ENCODE measurements around the gene ELOVL6.
A peak's percentile ranks its signal among the peaks of the same experiment; 100 is the strongest.

The ELOVL6 gene

DNA sequence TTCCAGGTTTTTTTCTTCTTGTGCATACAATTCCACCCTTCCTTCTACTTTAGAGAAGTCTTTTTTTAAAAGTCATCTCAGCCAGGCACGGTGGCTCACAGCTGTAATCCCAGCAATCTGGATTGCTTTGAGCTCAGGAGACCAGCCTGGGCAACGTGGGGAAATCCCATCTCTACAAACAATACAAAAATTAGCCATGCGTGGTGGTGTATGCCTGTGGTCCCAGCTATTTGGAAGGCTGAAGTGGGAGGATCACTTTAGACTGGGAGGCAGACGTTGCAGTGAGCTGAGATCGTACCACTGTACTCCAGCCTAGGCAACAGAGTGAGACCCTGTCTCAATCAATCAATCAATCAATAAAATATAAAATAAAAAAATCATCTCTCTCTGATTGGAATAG lies 14.8 kb downstream of the ELOVL6 start:
- no peak overlapping the region for H3K9ac ChIP-seq
- H3K4me2 ChIP-seq, result peak overlapping the region; percentile 65
- peaks cover 51% of the 10 kb centered on the region for H3K36me3 ChIP-seq
- H3K27ac ChIP-seq, result no peak overlapping the region
- no peak for TF ChIP-seq Cebpa-rat (IDR thresholded peaks at IDR 0.05)
- H3K4me3 ChIP-seq, result no peak overlapping the region
- H3K9me3 ChIP-seq, result no peaks in the 10 kb centered on the region
- H3K4me1 ChIP-seq, result peaks cover 25% of the 10 kb centered on the region
- H4K20me1 ChIP-seq, result peaks cover 22% of the 10 kb centered on the region
- H3K27me3 ChIP-seq, result no peaks in the 10 kb centered on the region

- Histone ChIP-seq H3K4me2 (peak overlapping the region; percentile 65), H3K4me3 (no peak overlapping the region), H3K27ac (no peak overlapping the region), H4K20me1 (peaks cover 22% of the 10 kb centered on the region), H3K9ac (no peak overlapping the region), H3K4me1 (peaks cover 25% of the 10 kb centered on the region), H3K27me3 (no peaks in the 10 kb centered on the region), H3K9me3 (no peaks in the 10 kb centered on the region), H3K36me3 (peaks cover 51% of the 10 kb centered on the region)
- no peak for TF ChIP-seq Cebpa-rat (IDR thresholded peaks at IDR 0.05)
Measured at GRCh38 chr4:110183058-110183457, 15.4 kb downstream of the ELOVL6 start.

DNA sequence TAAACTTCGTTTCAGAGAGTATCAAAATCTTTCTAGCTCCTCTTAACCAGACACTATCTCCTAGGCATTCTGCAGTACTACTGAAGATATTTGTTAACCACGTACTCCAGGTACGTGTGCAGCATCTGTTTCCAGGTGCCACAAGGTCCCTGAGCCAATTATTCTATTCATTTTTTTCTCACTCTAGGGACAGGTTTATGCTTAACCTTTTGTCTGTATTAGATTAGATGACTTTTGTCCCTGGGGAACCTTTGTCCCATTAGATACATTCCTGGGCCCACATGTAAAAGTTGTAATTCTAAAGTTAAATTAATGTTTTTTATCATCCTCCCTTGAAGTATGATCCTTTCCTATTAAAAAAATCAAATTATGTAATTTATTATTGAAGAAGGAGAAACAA lies 16.5 kb downstream of the ELOVL6 start:
- Histone ChIP-seq H3K4me3 (no peak overlapping the region), H3K4me1 (peaks cover 25% of the 10 kb centered on the region), H4K20me1 (peaks cover 22% of the 10 kb centered on the region), H3K36me3 (peaks cover 57% of the 10 kb centered on the region), H3K9me3 (no peaks in the 10 kb centered on the region), H3K27ac (no peak overlapping the region), H3K9ac (no peak overlapping the region), H3K4me2 (no peak overlapping the region), H3K27me3 (no peaks in the 10 kb centered on the region)
- TF ChIP-seq Cebpa-rat (IDR thresholded peaks at IDR 0.05), result no peak

DNA sequence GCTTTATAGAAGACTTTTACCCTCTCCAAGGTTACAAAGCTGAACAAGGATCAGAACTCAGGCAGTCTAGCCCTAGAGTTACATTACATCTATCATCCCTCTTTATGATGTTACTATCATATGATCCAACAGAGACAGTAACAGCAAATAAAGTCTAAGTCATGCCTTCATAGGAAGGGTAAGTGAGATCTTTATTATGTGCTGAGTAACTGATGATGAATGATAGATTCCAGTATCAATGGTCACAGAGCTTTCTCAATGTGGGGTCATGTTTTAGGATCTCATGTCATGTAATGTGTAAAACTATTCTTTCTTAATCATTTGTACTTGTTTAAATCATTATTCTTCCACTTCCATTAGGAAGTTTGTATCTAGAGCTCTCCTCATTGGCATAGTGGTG lies 22.8 kb downstream of the ELOVL6 start:
- Histone ChIP-seq H3K4me1 (no peaks in the 10 kb centered on the region), H3K27ac (no peak overlapping the region), H3K4me2 (no peak overlapping the region), H3K36me3 (peaks cover 71% of the 10 kb centered on the region), H3K27me3 (no peaks in the 10 kb centered on the region), H4K20me1 (no peaks in the 10 kb centered on the region), H3K9ac (no peak overlapping the region), H3K4me3 (no peak overlapping the region), H3K9me3 (no peaks in the 10 kb centered on the region)
- no peak for TF ChIP-seq Cebpa-rat (IDR thresholded peaks at IDR 0.05)

- no peak for TF ChIP-seq Cebpa-rat (IDR thresholded peaks at IDR 0.05)
- no peaks in the 10 kb centered on the region for H4K20me1 ChIP-seq
- no peaks in the 10 kb centered on the region for H3K4me1 ChIP-seq
- H3K9me3 ChIP-seq, result no peaks in the 10 kb centered on the region
- no peak overlapping the region for H3K4me2 ChIP-seq
- H3K36me3 ChIP-seq, result peaks cover 68% of the 10 kb centered on the region
- H3K9ac ChIP-seq, result no peak overlapping the region
- no peaks in the 10 kb centered on the region for H3K27me3 ChIP-seq
- H3K27ac ChIP-seq, result no peak overlapping the region
- H3K4me3 ChIP-seq, result no peak overlapping the region
Measured at GRCh38 chr4:110172972-110173371, 25.4 kb downstream of the ELOVL6 start.

DNA sequence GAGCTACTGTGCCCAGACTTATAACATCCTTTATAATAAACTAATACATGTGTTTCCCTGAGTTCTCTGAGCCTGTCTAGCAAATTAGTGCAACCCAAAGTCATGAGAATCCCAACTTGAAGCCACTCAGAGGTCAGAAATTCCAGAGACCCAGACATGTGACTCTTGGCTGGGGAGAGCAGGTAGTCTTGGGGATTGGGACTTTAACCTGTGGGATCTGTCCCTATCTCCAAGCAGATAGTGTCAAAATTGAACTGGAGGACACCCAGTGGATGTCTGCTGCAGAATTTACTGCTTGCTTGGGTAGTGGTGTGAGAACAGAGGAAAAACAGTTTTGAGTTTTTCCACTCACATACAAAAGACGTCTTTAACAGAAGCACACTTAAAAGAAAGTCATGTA lies 26.4 kb downstream of the ELOVL6 start:
- Histone ChIP-seq H3K27me3 (no peaks in the 10 kb centered on the region), H3K9ac (no peak overlapping the region), H3K27ac (no peak overlapping the region), H3K4me2 (no peak overlapping the region), H3K36me3 (peaks cover 63% of the 10 kb centered on the region), H3K4me1 (no peaks in the 10 kb centered on the region), H3K9me3 (no peaks in the 10 kb centered on the region), H3K4me3 (no peak overlapping the region), H4K20me1 (no peaks in the 10 kb centered on the region)
- TF ChIP-seq Cebpa-rat (IDR thresholded peaks at IDR 0.05), result no peak

GRCh38 chr4:110170861-110171260 lies 27.6 kb downstream of the ELOVL6 start:
- H3K36me3 ChIP-seq, result peaks cover 61% of the 10 kb centered on the region
- H3K9ac ChIP-seq, result no peak overlapping the region
- H3K27me3 ChIP-seq, result no peaks in the 10 kb centered on the region
- peaks cover 7% of the 10 kb centered on the region for H3K4me1 ChIP-seq
- no peak overlapping the region for H3K4me2 ChIP-seq
- H4K20me1 ChIP-seq, result no peaks in the 10 kb centered on the region
- H3K27ac ChIP-seq, result no peak overlapping the region
- H3K4me3 ChIP-seq, result no peak overlapping the region
- TF ChIP-seq Cebpa-rat (IDR thresholded peaks at IDR 0.05), result no peak
- H3K9me3 ChIP-seq, result no peaks in the 10 kb centered on the region

- peak overlapping the region; percentile 47 for H3K4me2 ChIP-seq
Measured at GRCh38 chr4:110165382-110166286, 32.8 kb downstream of the ELOVL6 start.

GRCh38 chr4:110164856-110165255 lies 33.6 kb downstream of the ELOVL6 start:
- peaks cover 21% of the 10 kb centered on the region for H3K4me1 ChIP-seq
- H3K27ac ChIP-seq, result peak overlapping the region; percentile 28; the same call in 1 of the 2 replicates
- no peaks in the 10 kb centered on the region for H3K27me3 ChIP-seq
- H3K9ac ChIP-seq, result no peak overlapping the region
- H3K4me3 ChIP-seq, result no peak overlapping the region
- peak overlapping the region; percentile 47 for H3K4me2 ChIP-seq
- H3K36me3 ChIP-seq, result peaks cover 54% of the 10 kb centered on the region
- no peak for TF ChIP-seq Cebpa-rat (IDR thresholded peaks at IDR 0.05)
- no peaks in the 10 kb centered on the region for H4K20me1 ChIP-seq
- peaks cover 7% of the 10 kb centered on the region; the same call in 1 of the 2 replicates for H3K9me3 ChIP-seq

More at GRCh38 chr4:110165382-110166286, 32.8 kb downstream of the ELOVL6 start:
- H3K9me3 ChIP-seq, result peaks cover 7% of the 10 kb centered on the region; the same call in 1 of the 2 replicates
- TF ChIP-seq Cebpa-rat (IDR thresholded peaks at IDR 0.05), result no peak
- H3K4me1 ChIP-seq, result peaks cover 18% of the 10 kb centered on the region
- H3K4me3 ChIP-seq, result no peak overlapping the region
- no peaks in the 10 kb centered on the region for H3K27me3 ChIP-seq
- peak overlapping the region; percentile 28 for H3K27ac ChIP-seq
- peaks cover 56% of the 10 kb centered on the region for H3K36me3 ChIP-seq
- no peak overlapping the region for H3K9ac ChIP-seq
- no peaks in the 10 kb centered on the region for H4K20me1 ChIP-seq

DNA sequence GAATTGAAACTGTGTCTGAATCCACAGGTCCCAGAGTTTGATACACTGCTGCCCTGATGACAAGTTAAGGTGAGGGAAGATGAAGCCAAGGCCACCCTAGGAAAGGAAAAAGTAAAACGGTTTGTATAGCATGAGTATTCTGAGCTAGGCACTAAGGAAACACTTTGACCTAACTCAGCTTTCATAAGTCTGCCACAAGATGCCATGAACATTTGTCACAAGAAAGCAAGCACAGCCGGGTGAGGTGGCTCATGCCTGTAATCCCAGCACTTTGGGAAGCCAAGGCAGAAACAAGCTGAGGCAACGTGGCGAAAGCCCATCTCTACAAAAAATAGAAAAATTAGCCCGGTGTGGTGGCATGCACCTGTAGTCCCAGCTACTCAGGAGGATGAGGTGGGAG lies 34.2 kb downstream of the ELOVL6 start:
- H3K4me1 ChIP-seq, result peaks cover 26% of the 10 kb centered on the region
- no peak overlapping the region for H3K27ac ChIP-seq
- no peaks in the 10 kb centered on the region for H3K27me3 ChIP-seq
- no peak overlapping the region for H3K9ac ChIP-seq
- peaks cover 52% of the 10 kb centered on the region for H3K36me3 ChIP-seq
- no peak for TF ChIP-seq Cebpa-rat (IDR thresholded peaks at IDR 0.05)
- H4K20me1 ChIP-seq, result no peaks in the 10 kb centered on the region
- H3K4me2 ChIP-seq, result no peak overlapping the region
- no peak overlapping the region for H3K4me3 ChIP-seq
- peaks cover 7% of the 10 kb centered on the region; the same call in 1 of the 2 replicates for H3K9me3 ChIP-seq
